ENCODE measurements around the gene GJB5. TPM values are rescaled to one million over a fixed set of nuclear protein-coding genes. Genes with fewer than 3 reads are reported as not detected.
A peak's percentile ranks its signal among the peaks of the same experiment; 100 is the strongest.
"Not testable (repeated sequence)": the region's sequence is repeated elsewhere in the genome, so short reads cannot be mapped to it uniquely, and the experiment has no call there.

The GJB5 gene
- not detected for total RNA-seq

DNA sequence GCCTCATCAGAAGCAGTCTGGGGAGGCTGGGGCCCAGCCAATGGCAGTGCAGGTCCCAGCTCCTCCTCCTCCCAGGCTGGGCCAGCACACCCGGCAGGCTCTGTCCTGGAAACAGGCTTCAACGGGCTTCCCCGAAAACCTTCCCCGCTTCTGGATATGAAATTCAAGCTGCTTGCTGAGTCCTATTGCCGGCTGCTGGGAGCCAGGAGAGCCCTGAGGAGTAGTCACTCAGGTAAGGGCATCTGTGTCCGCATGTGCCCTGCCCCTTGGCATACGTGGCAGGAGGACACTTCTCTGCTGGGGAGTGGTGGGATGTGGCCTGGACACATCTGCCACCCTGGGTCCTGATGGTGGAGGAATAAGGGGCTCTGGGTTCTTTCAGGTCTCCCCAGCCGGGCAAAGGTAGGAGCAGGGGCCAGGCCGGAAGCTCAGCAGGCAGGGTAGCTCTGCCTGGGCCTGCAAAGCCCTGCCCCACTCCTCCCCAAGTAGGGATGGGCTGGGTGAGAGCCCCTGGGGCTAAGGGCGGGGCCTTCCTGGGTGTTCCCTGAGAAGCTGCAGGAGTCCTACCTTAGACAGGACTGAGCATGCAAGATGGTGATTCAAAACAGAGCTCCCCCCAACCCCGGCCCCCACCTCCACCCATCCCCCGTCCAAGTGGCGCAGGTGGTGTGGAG lies at the start of gene GJB5:
GJB5 (plus strand) TSS at position 84 of the 674 bp plus-strand sequence. CDS start 2,284 bp downstream, outside the sequence.
- DNase-seq (ENCODE audit: low spot score in 2 of 2) (no peak), ATAC-seq (no peak)
- Mint-ChIP-seq H3K27ac (no peak within 1 kb of the TSS), H3K9me3 (no peaks in the 10 kb centered on the region), H3K36me3 (no peaks in the 10 kb centered on the region)

- no peak for DNase-seq (ENCODE audit: low spot score in 2 of 2)
- Mint-ChIP-seq H3K9me3 (peaks cover 0 to 3% of the 10 kb centered on the region in 2 donors), H3K27ac (no peak overlapping the region), H3K36me3 (no peaks in the 10 kb centered on the region)
- no peak for ATAC-seq
These were observed 49.8 kb upstream of the GJB5 start for GRCh38 chr1:34705077-34705476.

- Mint-ChIP-seq H3K9me3 (peaks cover 0 to 3% of the 10 kb centered on the region in 2 donors), H3K27ac (no peak overlapping the region), H3K36me3 (no peaks in the 10 kb centered on the region)
- ATAC-seq (no peak), DNase-seq (ENCODE audit: low spot score in 2 of 2) (no peak)
These were observed 46.7 kb upstream of the GJB5 start for GRCh38 chr1:34708106-34708505.

- no peak for DNase-seq (ENCODE audit: low spot score in 2 of 2)
- H3K27ac Mint-ChIP-seq, result no peak overlapping the region
These were observed 45.3 kb upstream of the GJB5 start for GRCh38 chr1:34709547-34709946.

GRCh38 chr1:34710812-34711211 lies 44.0 kb upstream of the GJB5 start:
- ATAC-seq (no peak), DNase-seq (ENCODE audit: low spot score in 2 of 2) (no peak)
- peak overlapping the region in 1 of 2 donors; percentile 3 for H3K27ac Mint-ChIP-seq
- no peaks in the 10 kb centered on the region for H3K36me3 Mint-ChIP-seq
- peaks cover 0 to 3% of the 10 kb centered on the region in 2 donors for H3K9me3 Mint-ChIP-seq

More at GRCh38 chr1:34709547-34709946, 45.3 kb upstream of the GJB5 start:
- ATAC-seq, result no peak
- Mint-ChIP-seq H3K9me3 (peaks cover 0 to 3% of the 10 kb centered on the region in 2 donors), H3K36me3 (no peaks in the 10 kb centered on the region)

- DNase-seq (ENCODE audit: low spot score in 2 of 2) (no peak), ATAC-seq (no peak)
- peaks cover 0 to 3% of the 10 kb centered on the region in 2 donors for H3K9me3 Mint-ChIP-seq
- H3K36me3 Mint-ChIP-seq, result no peaks in the 10 kb centered on the region
- H3K27ac Mint-ChIP-seq, result no peak overlapping the region
These were observed 43.4 kb upstream of the GJB5 start for GRCh38 chr1:34711485-34711884.

GRCh38 chr1:34712007-34712688 lies 42.7 kb upstream of the GJB5 start:
- no peak for ATAC-seq

GRCh38 chr1:34713443-34713842 lies 41.4 kb upstream of the GJB5 start:
- no peak for ATAC-seq
- Mint-ChIP-seq H3K27ac (no peak overlapping the region), H3K9me3 (peaks cover 3 to 5% of the 10 kb centered on the region in 2 donors), H3K36me3 (no peaks in the 10 kb centered on the region)
- DNase-seq (ENCODE audit: low spot score in 2 of 2), result no peak

More at GRCh38 chr1:34712007-34712688, 42.7 kb upstream of the GJB5 start:
- Mint-ChIP-seq H3K27ac (no peak overlapping the region), H3K9me3 (peaks cover 0 to 3% of the 10 kb centered on the region in 2 donors), H3K36me3 (no peaks in the 10 kb centered on the region)
- DNase-seq (ENCODE audit: low spot score in 2 of 2), result no peak

GRCh38 chr1:34714386-34714785 lies 40.5 kb upstream of the GJB5 start:
- DNase-seq (ENCODE audit: low spot score in 2 of 2) (no peak), ATAC-seq (no peak)
- Mint-ChIP-seq H3K9me3 (peaks cover 3 to 5% of the 10 kb centered on the region in 2 donors), H3K27ac (no peak overlapping the region), H3K36me3 (no peaks in the 10 kb centered on the region)

DNA sequence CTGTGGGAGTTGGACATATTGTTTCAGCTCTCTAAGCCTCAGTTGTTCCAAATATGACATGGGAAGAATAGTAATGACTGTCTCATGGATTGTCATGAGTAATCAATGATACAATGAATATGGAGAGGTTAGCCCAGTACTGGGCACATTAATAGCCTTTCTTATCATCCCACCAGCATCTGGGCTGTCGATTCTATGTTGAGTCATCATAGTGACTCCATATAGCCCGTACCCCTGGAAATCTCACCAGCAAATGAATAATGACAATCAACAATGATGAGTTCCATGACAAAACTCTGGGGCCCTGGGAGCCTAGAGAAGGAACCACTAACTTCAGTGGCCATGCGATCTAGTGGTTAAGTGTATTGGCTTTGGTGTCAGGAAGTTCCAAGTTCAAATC lies 39.7 kb upstream of the GJB5 start:
- Mint-ChIP-seq H3K36me3 (no peaks in the 10 kb centered on the region), H3K9me3 (peaks cover 0 to 5% of the 10 kb centered on the region in 2 donors), H3K27ac (no peak overlapping the region)
- DNase-seq (ENCODE audit: low spot score in 2 of 2) (no peak), ATAC-seq (no peak)

DNA sequence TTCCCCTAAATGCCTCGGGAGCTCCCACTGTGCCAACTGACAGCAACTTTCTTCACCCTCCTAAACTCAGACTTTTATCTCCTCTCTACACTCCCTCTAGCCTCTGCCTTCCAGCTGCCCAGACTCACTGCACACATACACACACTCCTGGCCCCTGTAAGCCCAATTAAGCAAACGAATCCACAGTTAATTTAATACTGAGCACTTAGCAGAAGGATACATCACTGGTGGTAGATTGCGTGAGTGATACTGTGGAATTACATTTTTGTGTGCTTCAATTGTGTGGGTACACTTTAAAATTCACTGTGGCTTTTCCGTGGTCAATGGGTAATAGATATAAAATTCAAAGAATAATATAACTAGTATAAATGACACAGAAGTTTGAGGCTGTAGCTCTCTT lies 33.6 kb upstream of the GJB5 start:
- Mint-ChIP-seq H3K9me3 (peaks cover 0 to 5% of the 10 kb centered on the region in 2 donors), H3K36me3 (no peaks in the 10 kb centered on the region), H3K27ac (no peak overlapping the region)
- ATAC-seq (no peak), DNase-seq (ENCODE audit: low spot score in 2 of 2) (no peak)

GRCh38 chr1:34721646-34722355 lies 33.0 kb upstream of the GJB5 start:
- Mint-ChIP-seq H3K36me3 (no peaks in the 10 kb centered on the region), H3K9me3 (peaks cover 0 to 5% of the 10 kb centered on the region in 2 donors), H3K27ac (no peak overlapping the region)
- DNase-seq (ENCODE audit: low spot score in 2 of 2) (no peak), ATAC-seq (no peak)

GRCh38 chr1:34726861-34727260 lies 28.0 kb upstream of the GJB5 start:
- ATAC-seq (no peak), DNase-seq (ENCODE audit: low spot score in 2 of 2) (no peak)
- H3K9me3 Mint-ChIP-seq, result no peaks in the 10 kb centered on the region
- no peaks in the 10 kb centered on the region for H3K36me3 Mint-ChIP-seq
- no peak overlapping the region for H3K27ac Mint-ChIP-seq

DNA sequence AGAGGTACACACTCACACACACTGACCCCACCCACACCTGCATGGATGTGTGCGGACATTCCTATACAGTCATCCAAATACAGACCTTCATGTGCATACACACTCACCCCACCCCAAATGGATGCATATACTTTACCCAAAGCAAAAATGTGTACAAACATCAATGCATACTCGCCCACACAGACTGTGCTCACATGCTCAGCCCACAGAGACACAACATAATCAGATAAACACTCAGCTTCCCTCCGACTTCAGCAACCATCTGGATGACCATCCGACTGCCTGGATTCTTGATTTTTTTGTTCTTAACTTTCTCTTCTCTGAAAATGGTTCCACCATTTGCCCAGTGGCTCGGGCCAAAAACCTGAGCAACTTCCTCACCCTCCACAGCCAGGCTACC lies 24.4 kb upstream of the GJB5 start:
- H3K9me3 Mint-ChIP-seq, result no peaks in the 10 kb centered on the region
- no peak for DNase-seq (ENCODE audit: low spot score in 2 of 2)
- H3K27ac Mint-ChIP-seq, result no peak overlapping the region
- no peak for ATAC-seq
- H3K36me3 Mint-ChIP-seq, result no peaks in the 10 kb centered on the region

DNA sequence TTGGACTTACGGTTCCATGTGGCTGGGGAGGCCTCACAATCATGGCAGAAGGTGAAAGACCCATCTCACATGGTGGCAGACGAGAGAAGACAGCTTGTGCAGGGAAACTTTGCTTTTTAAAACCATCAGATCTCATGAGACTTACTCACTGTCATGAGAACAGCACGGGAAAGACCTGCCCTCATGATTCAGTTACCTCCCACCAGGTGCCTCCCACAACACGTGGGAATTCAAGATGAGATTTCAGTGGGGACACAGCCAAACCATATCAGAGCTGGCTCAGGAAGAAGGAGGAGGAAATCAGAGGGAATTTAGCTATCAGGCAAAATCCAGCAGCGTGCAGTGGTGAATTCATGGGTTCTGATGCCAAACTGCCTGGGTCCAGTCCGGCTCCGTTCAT lies 22.0 kb upstream of the GJB5 start:
- not testable (repeated sequence) for H3K36me3 Mint-ChIP-seq; H3K9me3 Mint-ChIP-seq; H3K27ac Mint-ChIP-seq; DNase-seq (ENCODE audit: low spot score in 2 of 2); ATAC-seq

DNA sequence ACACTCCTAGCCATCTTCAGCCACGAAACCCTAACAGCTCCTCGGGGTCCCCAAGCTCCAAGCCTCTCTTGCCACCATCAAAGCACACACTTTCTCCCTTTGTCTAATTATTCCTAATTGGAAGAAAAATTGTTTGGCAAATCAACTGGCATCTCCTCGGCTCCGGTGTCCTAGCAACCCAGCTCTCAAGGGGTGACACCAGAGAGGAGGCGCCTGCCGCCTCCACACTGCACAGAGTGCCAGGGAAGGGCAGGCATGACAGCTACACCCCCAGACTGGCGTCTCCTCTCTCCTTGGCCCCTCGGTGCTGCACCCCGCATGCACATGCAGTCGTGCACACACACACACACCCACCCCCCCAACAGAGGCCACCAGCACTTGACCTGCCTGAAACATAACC lies 18.2 kb upstream of the GJB5 start:
- ATAC-seq (no peak), DNase-seq (ENCODE audit: low spot score in 2 of 2) (no peak)
- Mint-ChIP-seq H3K36me3 (no peaks in the 10 kb centered on the region), H3K9me3 (no peaks in the 10 kb centered on the region), H3K27ac (no peak overlapping the region)

GRCh38 chr1:34737236-34737635 lies 17.6 kb upstream of the GJB5 start:
- peak overlapping the region in 1 of 2 donors; percentile 36 for H3K27ac Mint-ChIP-seq
- not testable (repeated sequence) for DNase-seq (ENCODE audit: low spot score in 2 of 2); ATAC-seq; H3K36me3 Mint-ChIP-seq; H3K9me3 Mint-ChIP-seq
